GM18858 (cell line): Measurements from ENCODE around the gene PACSIN3.
"Not testable (repeated sequence)": the region's sequence is repeated elsewhere in the genome, so short reads cannot be mapped to it uniquely, and the experiment has no call there.

Experiments used
- ATAC-seq: cut with Tn5 transposase; IDR thresholded peaks from one replicate; pipeline ENCODE4 v1.9.1; 2021; ENCODE audit not compliant: unreplicated experiment

PACSIN3 gene

GRCh38 chr11:47198161-47198560 lies 11.9 kb upstream of the PACSIN3 start:
- ATAC-seq: not testable (repeated sequence)

DNA sequence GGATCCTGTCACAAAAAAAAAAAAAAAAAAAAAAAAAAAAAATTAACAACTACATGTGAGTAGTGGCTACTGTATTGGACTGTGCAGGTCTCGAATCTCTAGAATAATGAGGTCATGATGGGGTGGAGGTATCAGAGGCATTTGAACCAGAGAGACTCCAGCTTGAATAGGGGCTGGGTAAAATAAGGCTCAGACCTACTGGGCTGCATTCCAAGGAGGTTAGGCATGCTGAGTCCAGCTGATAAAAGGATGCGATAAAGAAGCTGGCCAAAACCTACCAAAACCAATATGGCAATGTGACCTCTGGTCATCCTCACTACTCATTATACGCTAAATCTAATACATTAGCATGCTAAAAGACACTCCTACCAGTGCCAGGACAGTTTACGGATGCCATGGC lies 5.9 kb upstream of the PACSIN3 start:
- no peak for ATAC-seq

DNA sequence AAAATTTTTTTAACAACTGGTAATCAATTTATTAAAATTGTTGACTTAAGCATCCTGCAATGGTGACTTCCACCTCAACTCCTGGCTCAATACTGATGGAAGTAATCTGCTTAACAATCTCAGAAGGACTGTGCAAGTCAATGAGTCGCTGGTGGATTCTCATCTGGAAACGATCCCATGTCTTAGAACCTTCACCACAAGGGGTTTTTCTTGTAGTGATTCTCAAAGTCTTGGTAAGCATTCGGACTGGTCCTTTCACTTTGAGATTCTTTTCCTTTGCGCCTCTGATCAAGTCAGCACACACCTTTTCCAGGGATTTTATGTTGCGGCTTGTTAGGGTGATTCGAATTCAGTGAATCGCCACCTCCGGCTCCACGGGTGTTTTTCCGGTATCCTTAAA lies 4.9 kb upstream of the PACSIN3 start:
- not testable (repeated sequence) for ATAC-seq

- no peak for ATAC-seq
Observed at GRCh38 chr11:47189100-47189834, 3.0 kb upstream of the PACSIN3 start.

DNA sequence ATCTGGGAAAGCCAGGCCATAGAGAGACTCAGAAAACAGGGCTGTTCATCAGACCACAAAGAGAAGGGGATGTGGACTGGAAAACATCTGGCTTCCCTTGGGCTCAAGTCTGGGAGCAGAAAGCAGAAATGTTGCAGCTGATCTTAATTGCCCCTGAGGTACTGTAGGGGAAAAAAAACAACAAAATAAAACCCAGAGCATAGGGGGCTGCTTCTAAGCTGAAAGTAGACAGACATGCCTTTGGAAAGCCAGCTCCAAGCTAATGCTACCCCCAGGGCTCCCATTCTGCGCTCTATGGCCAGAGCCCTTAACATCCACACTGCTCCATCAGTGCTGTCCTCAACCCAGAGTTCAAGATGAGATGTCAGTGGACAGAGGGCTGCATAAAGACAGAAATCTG lies 2.0 kb upstream of the PACSIN3 start:
- ATAC-seq: no peak

- ATAC-seq: no peak
Observed at GRCh38 chr11:47187723-47188122, 1.5 kb upstream of the PACSIN3 start.

GRCh38 chr11:47186700-47187695 lies 764 bp upstream of the PACSIN3 start:
- no peak for ATAC-seq

DNA sequence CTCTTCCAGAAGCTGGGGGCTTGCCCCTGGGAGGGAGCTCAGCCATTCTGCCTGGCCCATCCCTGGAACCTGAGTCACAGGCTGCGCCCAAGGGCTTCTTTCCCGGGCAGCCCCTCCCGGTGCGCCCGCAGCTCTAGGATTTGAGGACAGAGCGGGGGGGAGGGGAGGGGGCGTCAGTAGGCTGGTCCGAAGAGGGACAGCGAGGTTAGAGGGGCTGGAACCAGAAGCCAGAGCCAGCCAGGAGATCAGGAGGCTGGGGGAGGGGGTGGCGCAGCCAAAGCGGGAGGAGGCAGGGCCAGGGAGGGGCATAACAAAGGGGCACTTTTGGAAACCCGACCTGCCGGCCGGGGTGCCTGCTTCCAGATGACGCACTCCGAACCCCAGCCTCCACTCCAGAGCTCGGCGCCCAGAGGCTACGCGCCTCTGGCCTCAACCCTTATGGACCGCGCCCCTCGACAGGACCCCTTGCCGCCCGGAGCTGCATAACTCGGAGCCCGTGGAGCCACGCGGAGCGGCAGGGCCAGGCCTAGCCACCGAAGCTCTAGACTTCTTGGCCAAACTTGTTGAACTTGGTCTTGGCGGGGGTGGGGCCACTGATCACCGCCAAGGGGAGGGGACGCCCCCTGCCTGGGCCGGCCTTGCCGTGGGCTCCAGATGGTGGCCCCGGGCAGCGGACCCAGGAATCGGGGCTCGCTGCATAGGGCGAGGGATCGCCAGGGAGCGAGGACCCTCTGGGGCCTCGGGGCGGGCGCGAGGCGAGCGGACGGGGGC lies 744 bp downstream of the PACSIN3 start:
- no peak for ATAC-seq

- ATAC-seq: no peak
Observed at GRCh38 chr11:47184711-47185304, 1.4 kb downstream of the PACSIN3 start.

GRCh38 chr11:47183969-47184368 lies 2.3 kb downstream of the PACSIN3 start:
- ATAC-seq: no peak

DNA sequence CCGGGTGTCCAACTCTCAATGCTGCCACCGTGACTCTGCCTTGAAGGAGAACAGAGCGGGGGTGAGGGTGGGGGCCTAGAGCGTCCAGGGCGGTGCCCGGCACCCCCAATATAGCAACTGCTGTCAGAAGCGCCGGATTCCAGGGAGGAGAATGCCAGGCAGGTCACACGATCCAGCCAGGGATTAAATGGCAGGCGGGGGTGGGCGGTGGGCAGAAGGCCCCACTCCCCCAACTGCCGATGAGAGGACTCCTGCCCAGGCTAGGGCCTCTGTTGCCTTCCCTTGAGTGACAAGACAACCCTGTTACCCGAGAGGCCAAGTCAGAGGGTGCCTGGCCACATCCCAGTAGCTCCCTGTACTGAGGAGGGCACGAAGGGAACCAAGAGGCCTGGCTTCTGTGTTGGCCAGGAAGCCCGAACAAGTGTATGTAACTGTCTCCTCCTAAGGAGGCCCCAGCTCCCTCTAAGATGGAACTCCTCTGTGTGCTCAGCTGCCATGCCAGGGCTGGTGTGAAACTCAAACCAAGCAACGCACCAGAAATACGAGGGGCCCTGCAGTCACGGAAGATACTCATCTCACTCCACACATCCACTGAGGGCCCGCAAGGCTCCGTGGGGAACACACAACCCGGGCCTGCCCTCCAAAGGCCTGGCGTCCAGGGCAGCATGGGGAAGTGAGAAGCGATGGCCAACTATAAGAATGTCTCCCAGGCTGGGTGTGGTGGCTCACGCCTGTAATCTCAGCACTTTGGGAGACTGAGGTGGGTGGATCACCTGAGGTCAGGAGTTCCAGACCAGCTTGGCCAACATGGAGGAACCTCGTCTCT lies 3.0 kb downstream of the PACSIN3 start:
- ATAC-seq: no peak

DNA sequence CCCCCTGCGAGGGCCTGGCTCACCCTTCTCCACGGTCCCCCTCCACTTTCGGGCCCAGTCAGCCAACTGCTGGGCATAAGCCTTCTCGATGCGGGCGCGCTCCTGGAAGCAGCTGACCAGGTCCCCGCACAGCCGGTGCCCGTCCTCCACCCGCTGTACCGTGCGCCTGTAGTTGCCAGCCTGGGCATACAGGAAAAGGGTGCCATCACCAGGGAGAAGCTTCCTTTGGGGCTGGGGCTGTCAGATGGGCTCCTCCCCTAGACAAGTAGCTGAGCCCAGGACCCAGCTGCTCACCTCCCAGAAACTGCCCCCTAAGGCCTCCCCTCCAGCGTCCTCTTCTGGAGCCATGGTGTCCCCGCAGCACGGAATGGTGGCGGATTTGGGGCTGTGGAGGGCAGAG lies 3.9 kb downstream of the PACSIN3 start:
- ATAC-seq: no peak

DNA sequence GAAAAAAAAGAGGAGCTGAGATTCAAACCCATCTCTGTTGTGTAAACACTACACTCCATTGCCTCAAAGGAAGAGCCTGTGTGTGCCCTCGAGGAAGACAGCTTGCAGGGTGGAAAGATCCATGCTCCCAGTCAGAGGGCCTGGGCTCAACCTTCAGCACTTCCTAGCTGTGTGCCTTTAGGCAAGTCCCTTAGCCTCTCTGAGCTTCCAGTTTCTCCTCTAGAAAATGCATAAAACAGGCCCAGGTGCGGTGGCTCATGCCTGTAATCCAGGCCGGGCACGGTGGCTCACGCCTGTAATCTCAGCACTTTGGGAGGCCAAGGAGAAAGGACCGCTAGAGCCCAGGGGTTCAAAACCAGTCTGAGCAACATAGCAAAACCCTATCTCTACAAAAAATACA lies 5.0 kb downstream of the PACSIN3 start:
- ATAC-seq: no peak

- no peak for ATAC-seq
Observed at GRCh38 chr11:47180006-47180787, 6.0 kb downstream of the PACSIN3 start.

GRCh38 chr11:47179655-47179991 lies 6.6 kb downstream of the PACSIN3 start:
- no peak for ATAC-seq

DNA sequence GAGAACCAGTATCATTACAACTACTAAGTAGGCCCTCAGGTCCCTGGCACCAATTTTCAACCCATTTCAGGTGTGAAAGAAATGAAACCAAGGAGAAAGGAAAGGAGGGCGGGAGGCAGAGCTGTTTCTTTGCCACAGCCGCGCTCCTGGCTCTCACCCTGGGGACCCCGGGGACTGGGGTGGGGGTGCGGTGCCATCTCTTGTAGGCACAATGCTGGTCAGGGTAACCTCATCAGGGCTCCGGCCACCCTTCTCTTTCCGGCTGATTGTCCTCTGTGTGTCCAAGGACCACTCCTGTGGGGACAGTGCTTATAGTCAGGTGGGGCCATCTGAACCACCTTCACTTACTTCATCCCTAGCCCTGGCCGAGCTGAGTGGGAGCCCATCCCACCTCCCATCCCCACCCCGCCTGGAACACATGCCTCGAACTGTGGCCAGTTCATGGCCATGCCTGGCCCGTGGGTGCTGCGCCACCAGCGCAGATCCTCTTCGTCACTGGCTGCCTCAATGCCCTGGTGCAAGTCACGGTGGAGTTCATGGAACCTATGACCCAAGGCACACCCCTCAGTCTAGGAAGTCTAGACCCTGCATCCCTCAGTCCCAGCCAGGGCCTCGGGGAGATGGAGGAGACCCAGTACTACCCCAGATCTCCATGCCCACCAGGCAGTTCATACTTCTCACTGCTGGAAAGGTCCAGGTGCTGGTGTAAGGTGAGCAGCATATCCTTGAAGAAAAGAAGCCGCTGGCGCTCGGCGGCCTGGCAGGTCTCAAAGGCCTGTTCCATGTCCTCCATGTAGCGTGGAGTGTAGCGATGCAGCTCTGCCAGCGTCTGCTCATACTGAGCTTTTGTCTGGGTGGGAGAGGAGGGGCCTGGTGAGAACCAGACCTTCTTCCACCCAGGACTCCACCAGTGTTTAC lies 7.2 kb downstream of the PACSIN3 start:
- ATAC-seq: no peak

DNA sequence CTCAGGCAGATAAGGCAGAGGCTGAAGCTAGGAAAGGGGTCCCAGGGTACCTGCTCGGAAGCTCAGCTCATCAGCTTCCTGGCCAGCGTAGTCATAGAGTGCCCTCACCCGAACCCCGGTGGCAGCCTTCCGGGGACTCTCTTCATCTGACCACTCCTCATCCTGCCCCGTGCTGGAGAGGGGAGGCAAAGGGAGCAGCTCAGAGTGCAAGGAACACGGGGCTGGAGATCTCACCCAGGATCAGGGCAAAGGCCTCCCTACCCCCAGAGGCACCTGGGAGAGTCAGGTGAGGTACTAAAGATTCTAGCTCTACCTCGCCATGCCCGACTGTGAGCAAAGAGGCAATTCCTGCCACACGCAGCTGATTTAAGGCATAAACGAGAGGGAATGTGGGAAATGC lies 7.9 kb downstream of the PACSIN3 start:
- ATAC-seq: no peak

GRCh38 chr11:47177846-47178245 lies 8.4 kb downstream of the PACSIN3 start:
- no peak for ATAC-seq
